Measurements from ENCODE around the gene PITPNM1.

Gene PITPNM1

DNA sequence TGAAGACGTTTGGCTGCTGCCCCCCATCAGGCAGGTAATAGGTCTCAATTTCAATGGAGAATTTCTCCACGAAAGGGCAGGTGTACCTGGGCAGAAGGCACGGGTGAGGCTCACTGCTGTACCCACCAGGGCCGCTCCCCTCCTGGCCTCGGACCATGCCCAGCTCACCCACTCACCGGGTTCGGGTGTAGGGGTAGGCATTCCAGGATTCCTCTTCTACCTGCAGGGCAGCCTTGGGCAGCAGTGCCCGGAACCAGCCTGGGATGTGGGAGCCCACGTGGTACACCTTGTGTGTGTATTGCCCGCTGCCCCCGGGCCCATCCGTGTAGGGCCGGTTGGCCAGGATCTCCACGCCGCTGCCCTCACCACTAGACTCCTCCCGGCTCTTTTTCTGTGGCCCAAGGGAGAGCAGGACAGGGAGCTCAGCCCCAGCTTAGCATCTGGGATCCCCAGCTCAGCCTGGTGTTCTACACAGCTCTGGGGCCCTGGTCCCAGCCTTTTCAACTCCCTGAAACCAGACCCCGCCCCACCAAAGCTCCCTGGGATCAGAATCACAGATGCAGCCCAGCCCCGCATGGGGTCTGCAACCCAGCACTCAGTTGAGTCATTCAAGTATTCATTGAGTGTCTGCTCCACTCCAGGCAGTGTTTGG is 2.7 kb downstream of the PITPNM1 start:
- no peak overlapping the region for H3K4me3 ChIP-seq (replicated peaks; ENCODE audit: low read depth, low read length)
- TF ChIP-seq CTCF (IDR thresholded peaks at IDR 0.05; ENCODE audit: low read length, missing control alignments) = no peak
- DNase-seq (ENCODE audit: low read depth) = no peak

DNA sequence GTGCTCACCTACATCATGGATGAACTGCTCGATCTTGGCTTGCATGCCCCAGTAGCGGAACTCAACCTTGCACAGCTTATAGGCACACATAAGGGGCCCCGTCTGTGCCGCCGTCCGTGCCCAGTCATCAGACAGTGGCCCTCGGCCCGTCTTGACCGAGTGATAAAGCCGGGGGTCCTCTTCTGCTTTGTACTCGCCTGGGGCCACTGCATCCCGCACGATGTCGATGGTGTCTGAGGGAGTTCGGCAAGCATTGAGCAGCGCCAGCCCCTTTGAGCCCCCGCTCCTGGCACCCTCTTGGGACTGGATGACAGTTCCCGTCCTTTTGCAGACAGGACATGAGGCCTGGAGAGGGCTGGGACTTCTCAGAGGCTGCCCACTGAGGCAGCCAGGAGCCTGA is 3.3 kb downstream of the PITPNM1 start:
- no peak overlapping the region for H3K4me3 ChIP-seq (replicated peaks; ENCODE audit: low read depth, low read length)
- no peak for DNase-seq (ENCODE audit: low read depth)
- no peak for TF ChIP-seq CTCF (IDR thresholded peaks at IDR 0.05; ENCODE audit: low read length, missing control alignments)

DNA sequence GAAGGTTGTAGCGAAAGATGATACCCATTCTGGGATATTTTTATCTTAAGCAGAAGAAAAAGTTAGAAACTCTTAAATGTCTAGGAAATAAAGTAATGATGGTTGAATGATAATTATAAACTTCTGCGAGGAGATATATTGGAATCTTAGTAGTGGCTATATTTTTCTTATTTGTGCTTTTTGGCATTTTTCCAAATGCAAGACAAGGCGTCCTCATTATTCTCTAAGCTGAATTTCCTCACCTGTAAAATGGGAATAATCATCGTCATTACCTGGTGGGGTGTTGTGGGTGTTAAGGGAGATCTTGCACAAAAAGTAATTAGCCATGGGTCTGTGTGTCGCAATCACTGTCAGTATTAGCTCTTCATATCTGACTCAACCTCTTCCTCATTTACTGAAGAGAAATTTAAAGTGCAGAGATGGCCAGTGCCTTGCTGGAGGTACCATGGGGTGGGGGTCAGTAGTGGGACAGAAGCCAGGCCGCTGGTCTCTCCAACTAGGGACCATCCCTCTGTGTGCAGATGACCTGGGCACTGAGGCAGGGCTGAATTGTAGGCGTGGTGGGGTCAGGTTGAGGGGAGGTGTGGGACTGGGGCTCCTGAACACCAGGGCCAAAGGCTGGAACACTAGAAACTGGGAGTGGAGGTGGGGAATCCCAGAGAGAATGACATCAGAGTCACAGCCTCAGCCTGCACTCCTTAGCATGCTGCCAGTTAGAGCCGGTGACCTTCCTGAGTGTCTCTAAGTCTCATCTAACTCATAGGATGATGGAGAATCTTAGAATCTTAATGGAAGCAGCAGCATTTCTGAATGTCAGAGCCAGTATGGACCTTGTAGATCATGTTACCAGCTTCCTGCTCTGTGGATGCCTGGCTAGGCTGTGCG is 4.1 kb downstream of the PITPNM1 start:
- H3K4me3 ChIP-seq (replicated peaks; ENCODE audit: low read depth, low read length) = no peak overlapping the region
- no peak for TF ChIP-seq CTCF (IDR thresholded peaks at IDR 0.05; ENCODE audit: low read length, missing control alignments)
- DNase-seq (ENCODE audit: low read depth) = no peak

DNA sequence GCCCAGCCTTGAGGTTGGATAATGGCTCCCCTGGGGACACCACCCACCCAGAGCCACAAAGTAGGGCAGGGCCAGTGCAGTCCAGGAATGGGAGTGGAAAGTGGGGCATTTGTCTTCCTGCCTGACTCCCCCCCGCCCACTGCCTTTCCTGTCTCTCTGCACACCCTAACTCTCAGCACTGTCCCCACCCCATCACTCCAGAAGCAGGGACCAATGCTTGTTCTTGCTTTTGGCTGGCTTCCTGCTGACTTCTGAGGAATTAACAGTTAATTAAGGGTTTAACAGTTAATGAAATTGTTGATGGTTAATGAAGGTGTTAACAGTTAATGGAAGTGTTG is 4.7 kb downstream of the PITPNM1 start:
- no peak overlapping the region for H3K4me3 ChIP-seq (replicated peaks; ENCODE audit: low read depth, low read length)
- DNase-seq (ENCODE audit: low read depth) = no peak
- TF ChIP-seq CTCF (IDR thresholded peaks at IDR 0.05; ENCODE audit: low read length, missing control alignments) = no peak

DNA sequence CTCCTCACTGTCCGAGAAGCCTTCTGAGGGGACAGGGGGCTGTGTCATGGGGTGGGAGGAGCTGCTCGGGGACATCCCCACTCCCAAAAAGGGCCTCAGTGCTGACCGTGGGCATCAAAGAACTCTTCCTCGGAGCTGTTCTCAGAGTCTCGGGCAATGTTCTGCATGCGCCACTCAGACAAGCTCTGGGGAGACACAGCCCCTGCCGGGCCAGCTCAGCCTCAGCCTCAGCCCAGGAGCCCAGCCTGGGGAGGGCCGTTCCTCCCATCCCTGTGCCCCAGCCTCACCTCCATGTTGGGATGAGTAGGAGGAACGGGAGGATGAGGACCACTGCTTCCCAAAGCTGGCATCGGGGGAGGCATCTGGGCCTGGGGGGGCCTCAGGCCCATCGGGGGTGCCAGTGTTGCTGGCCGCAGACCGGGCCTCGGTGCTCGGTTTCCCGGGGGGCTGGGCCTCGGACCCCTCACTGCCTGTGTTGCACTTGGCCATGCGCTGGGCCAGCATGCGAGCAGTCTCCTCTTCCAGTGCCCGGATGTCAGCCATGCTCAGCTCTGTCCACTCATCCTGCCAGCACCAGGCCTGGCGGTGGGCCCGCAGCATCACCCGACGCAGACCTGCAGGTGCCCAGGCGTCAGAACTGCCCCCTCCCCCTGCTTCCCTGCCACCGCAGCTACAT is 5.2 kb downstream of the PITPNM1 start:
- no peak for DNase-seq (ENCODE audit: low read depth)
- no peak overlapping the region for H3K4me3 ChIP-seq (replicated peaks; ENCODE audit: low read depth, low read length)
- no peak for TF ChIP-seq CTCF (IDR thresholded peaks at IDR 0.05; ENCODE audit: low read length, missing control alignments)

DNA sequence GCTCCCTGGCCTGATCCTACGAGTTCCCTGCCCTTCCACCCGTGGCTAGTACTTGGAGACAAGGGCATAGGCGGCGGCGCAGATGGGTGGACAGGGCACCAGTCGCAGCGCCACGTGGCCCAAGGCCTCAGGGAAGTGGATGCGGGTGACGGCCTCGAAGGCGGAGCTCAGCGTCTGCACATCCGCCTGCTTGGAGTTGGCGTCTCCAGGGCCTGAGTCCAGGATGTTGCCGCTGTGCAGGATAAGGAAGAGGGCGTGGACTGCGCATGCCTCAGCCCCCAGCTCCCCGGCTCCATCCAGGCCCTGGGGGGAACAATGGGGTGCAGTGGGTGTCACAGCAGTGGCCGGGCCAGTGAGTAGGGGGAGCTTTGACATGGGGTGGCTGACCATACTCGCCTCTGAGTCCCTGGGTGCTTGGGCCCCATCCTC is 6.6 kb downstream of the PITPNM1 start:
- no peak for TF ChIP-seq CTCF (IDR thresholded peaks at IDR 0.05; ENCODE audit: low read length, missing control alignments)
- H3K4me3 ChIP-seq (replicated peaks; ENCODE audit: low read depth, low read length) = no peak overlapping the region
- DNase-seq (ENCODE audit: low read depth) = no peak

Data from fibroblast of pulmonary artery (primary cell).